Nephron (organoid): Measurements from ENCODE around the gene CNTNAP2.
A peak's percentile ranks its signal among the peaks of the same experiment; 100 is the strongest.

ENCODE experiments used
- H3K27ac Mint-ChIP-seq, 3 experiments: 2 replicates each; pipeline ENCODE4 v1.8.0; 2020; ENCODE audit warnings: mixed read lengths in 3 of 3, mild to moderate bottlenecking in 2 of 3, moderate library complexity in 1 of 3
- H3K27me3 Mint-ChIP-seq: 2 replicates; pipeline ENCODE4 v1.8.0; 2021; ENCODE audit warnings: low read depth, mild to moderate bottlenecking, moderate library complexity, mixed read lengths
- H3K36me3 Mint-ChIP-seq: 2 replicates; pipeline ENCODE4 v1.8.0; 2020; ENCODE audit warnings: low read depth, mixed read lengths
- H3K4me1 Mint-ChIP-seq: 2 replicates; pipeline ENCODE4 v1.8.0; 2020; ENCODE audit warnings: mixed read lengths
- H3K4me3 Mint-ChIP-seq, 3 experiments: 2 replicates each; pipeline ENCODE4 v1.8.0; 2020; ENCODE audit warnings: mild to moderate bottlenecking in 3 of 3, mixed read lengths in 3 of 3, moderate library complexity in 2 of 3
- H3K9me3 Mint-ChIP-seq: 2 replicates; pipeline ENCODE4 v1.8.0; 2020; ENCODE audit warnings: mixed read lengths
- TF ChIP-seq, protein P1 (sequence below), 3 experiments: fragments of 200-600 bp; sonication (generic); IDR thresholded peaks; one replicate each; pipeline ENCODE4 v1.5.0; 2021; ENCODE audit warnings: antibody characterized with exemption in 3 of 3; ENCODE audit not compliant: unreplicated experiment in 3 of 3

The CNTNAP2 gene

GRCh38 chr7:146690987-146691386 is 574.4 kb downstream of the CNTNAP2 start:
- Mint-ChIP-seq H3K4me1 (no peaks in the 10 kb centered on the region), H3K36me3 (no peaks in the 10 kb centered on the region), H3K27me3 (no peaks in the 10 kb centered on the region), H3K4me3 (no peak overlapping the region), H3K27ac (no peak overlapping the region), H3K9me3 (no peaks in the 10 kb centered on the region)
- TF ChIP-seq, protein P1, sequence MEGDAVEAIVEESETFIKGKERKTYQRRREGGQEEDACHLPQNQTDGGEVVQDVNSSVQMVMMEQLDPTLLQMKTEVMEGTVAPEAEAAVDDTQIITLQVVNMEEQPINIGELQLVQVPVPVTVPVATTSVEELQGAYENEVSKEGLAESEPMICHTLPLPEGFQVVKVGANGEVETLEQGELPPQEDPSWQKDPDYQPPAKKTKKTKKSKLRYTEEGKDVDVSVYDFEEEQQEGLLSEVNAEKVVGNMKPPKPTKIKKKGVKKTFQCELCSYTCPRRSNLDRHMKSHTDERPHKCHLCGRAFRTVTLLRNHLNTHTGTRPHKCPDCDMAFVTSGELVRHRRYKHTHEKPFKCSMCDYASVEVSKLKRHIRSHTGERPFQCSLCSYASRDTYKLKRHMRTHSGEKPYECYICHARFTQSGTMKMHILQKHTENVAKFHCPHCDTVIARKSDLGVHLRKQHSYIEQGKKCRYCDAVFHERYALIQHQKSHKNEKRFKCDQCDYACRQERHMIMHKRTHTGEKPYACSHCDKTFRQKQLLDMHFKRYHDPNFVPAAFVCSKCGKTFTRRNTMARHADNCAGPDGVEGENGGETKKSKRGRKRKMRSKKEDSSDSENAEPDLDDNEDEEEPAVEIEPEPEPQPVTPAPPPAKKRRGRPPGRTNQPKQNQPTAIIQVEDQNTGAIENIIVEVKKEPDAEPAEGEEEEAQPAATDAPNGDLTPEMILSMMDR (IDR thresholded peaks at IDR 0.05; ENCODE audit: unreplicated experiment in 3 of 3): no peak

DNA sequence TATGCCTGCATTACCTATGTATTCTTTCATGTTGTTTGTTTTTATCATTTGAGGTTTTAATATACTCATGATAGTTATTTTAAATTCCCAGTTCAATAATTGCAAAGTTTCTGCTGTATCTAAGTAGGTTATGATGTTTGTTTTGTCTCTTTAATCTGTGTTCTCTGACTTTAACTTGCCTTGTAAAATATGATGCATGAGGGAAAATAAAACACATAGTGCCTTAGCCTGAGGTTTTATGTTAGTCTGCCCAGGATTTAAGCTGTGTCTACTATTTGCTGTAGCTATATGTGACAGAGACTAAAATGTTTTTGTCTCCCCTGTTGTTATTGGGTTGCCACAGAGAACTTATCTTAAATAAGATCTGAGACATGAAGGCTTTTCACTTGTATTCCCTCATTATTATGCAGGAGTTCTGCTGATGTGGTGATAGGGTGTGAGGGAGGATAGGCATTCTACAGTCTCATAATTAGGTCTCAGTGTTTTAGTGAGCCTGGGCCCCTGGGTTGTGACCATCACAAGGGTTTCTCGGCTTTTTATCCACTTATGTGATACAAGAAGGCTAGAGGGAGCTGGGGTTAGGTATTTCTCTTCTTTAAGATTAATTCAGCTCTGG is 582.5 kb downstream of the CNTNAP2 start:
- Mint-ChIP-seq H3K4me3 (no peak overlapping the region), H3K9me3 (no peaks in the 10 kb centered on the region), H3K27ac (peak overlapping the region in 2 of 3 experiments; percentile 3 to 45), H3K27me3 (no peaks in the 10 kb centered on the region), H3K4me1 (peaks cover 9% of the 10 kb centered on the region), H3K36me3 (no peaks in the 10 kb centered on the region)
- TF ChIP-seq, protein P1 (IDR thresholded peaks at IDR 0.05; ENCODE audit: unreplicated experiment in 3 of 3): no peak

DNA sequence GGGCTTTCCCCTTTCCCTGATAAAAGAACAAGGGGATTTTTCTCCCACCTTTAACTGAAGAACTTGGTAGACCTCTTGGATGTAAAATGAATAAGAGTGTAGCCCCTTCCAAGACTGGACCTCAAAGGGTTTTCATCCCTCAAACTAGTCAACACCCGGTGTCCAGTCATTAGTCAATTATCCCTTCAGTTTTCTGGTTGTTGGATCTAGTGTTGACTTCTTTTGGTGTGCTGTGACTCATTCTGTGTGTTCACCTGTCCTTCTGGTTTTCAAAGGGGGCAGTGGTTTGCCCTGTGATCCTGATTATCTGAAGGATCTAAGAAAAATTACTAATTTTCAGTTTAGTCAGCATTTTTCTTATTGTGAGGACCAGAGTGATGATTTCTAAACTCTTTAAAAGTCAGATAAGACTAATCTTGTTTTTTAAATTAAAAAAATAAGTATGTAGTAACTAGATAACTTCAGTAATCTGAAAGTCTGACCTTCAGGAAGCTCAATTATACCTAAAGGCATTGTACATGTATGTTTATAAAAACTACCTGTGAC is 583.5 kb downstream of the CNTNAP2 start:
- H3K36me3 Mint-ChIP-seq: no peaks in the 10 kb centered on the region
- H3K27ac Mint-ChIP-seq: no peak overlapping the region
- no peaks in the 10 kb centered on the region for H3K9me3 Mint-ChIP-seq

DNA sequence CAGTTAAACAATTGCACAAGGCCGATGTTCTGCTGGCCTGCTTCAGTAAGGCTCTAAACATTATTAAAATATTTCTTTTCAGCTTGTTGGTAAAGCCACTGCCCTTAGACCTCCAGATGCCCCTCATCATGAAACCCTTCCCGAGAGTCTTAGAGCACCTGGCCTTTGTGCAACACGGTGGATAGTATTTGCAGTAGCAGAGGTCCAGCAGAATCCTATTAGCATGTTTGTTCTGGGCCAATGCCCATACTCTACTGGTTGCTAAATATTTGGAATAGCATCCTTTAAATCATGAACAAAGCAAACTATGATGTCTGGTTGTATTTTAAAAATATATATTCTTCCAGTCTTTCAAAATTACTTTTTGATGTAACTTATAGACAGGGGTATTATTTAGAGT is 584.6 kb downstream of the CNTNAP2 start:
- Mint-ChIP-seq H3K27me3 (no peaks in the 10 kb centered on the region), H3K4me1 (peaks cover 9% of the 10 kb centered on the region), H3K27ac (peak overlapping the region in 1 of 3 experiments; percentile 25), H3K9me3 (no peaks in the 10 kb centered on the region), H3K36me3 (no peaks in the 10 kb centered on the region), H3K4me3 (no peak overlapping the region)
- TF ChIP-seq, protein P1 (IDR thresholded peaks at IDR 0.05; ENCODE audit: unreplicated experiment in 3 of 3): no peak

More for the DNA sequence above, 583.5 kb downstream of the CNTNAP2 start:
- Mint-ChIP-seq H3K4me3 (no peak overlapping the region), H3K27me3 (no peaks in the 10 kb centered on the region), H3K4me1 (peaks cover 9% of the 10 kb centered on the region)
- TF ChIP-seq, protein P1 (IDR thresholded peaks at IDR 0.05; ENCODE audit: unreplicated experiment in 3 of 3): no peak

DNA sequence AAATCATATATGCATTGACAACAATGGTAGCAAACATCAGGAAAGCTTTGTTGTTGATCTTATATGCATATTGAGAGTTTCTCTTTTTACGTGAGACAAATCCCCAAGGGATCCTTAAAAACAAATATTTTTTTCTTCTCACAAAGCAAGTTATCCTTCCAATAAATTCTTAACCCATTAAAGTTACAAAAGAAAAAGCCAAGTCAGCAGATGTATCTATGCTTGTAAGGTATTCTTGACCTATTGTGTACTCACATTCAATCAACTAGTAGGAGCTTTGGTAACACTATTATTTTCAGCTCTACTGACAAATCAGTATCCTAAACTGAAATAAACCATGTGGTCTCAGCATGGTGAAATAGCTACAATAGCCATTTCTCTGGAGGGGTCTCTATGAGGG is 586.3 kb downstream of the CNTNAP2 start:
- Mint-ChIP-seq H3K27ac (no peak overlapping the region), H3K36me3 (no peaks in the 10 kb centered on the region), H3K4me1 (peaks cover 9% of the 10 kb centered on the region), H3K9me3 (no peaks in the 10 kb centered on the region), H3K27me3 (no peaks in the 10 kb centered on the region), H3K4me3 (no peak overlapping the region)
- TF ChIP-seq, protein P1 (IDR thresholded peaks at IDR 0.05; ENCODE audit: unreplicated experiment in 3 of 3): no peak
